ENCODE measurements around the gene C15orf39.

Gene C15orf39

GRCh38 chr15:75230551-75231371 is 29.1 kb downstream of the C15orf39 start:
- Histone ChIP-seq H3K9ac (ENCODE audit: low read depth, low read length) (no peak overlapping the region), H3K4me1 (ENCODE audit: control insufficient read depth, insufficient read depth, low read length) (no peaks in the 10 kb centered on the region), H3K27me3 (ENCODE audit: control insufficient read depth, insufficient read depth, low read length) (no peaks in the 10 kb centered on the region), H3K4me3 (ENCODE audit: low read depth, low read length) (no peak overlapping the region), H3K9me3 (ENCODE audit: control insufficient read depth, insufficient read depth, low read length) (no peaks in the 10 kb centered on the region), H3K36me3 (ENCODE audit: control insufficient read depth, insufficient read depth, low read length) (no peaks in the 10 kb centered on the region)

- H3K27me3 ChIP-seq (ENCODE audit: control insufficient read depth, insufficient read depth, low read length) = no peaks in the 10 kb centered on the region
- H3K9ac ChIP-seq (ENCODE audit: low read depth, low read length) = no peak overlapping the region
- H3K9me3 ChIP-seq (ENCODE audit: control insufficient read depth, insufficient read depth, low read length) = no peaks in the 10 kb centered on the region
- no peaks in the 10 kb centered on the region for H3K36me3 ChIP-seq (ENCODE audit: control insufficient read depth, insufficient read depth, low read length)
- no peaks in the 10 kb centered on the region for H3K4me1 ChIP-seq (ENCODE audit: control insufficient read depth, insufficient read depth, low read length)
- H3K4me3 ChIP-seq (ENCODE audit: low read depth, low read length) = no peak overlapping the region
Observed at GRCh38 chr15:75231836-75232235, 30.2 kb downstream of the C15orf39 start.

DNA sequence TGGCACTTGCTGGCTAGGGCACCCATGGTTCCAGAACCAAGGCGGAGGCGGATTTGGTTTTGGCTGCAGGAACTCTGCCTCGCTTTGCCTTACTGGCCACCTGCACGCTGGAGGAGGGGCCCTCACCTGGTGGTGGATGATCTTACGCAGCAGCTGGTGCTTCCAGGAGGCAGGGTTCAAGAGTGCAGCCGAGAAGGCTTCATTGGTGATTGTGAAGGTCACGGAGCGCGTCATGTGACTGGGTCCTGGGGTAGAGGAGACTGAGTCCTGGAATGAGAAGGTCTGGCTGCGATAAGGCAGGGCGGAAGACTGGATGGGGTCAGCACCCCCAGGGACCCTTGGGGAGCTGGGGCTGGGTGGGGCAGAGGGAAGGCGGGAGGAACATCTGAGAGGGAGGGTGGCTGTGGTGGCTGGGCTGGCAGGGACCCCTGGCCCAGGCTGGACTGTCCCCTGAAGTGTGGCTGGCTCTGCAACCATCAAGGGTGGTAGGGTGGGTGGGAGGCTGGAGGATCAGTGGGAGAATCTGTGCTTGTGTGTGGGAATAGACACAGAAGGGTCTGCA is 30.7 kb downstream of the C15orf39 start:
- no peak overlapping the region for H3K9ac ChIP-seq (ENCODE audit: low read depth, low read length)
- no peaks in the 10 kb centered on the region for H3K4me1 ChIP-seq (ENCODE audit: control insufficient read depth, insufficient read depth, low read length)
- H3K27me3 ChIP-seq (ENCODE audit: control insufficient read depth, insufficient read depth, low read length) = no peaks in the 10 kb centered on the region
- no peaks in the 10 kb centered on the region for H3K36me3 ChIP-seq (ENCODE audit: control insufficient read depth, insufficient read depth, low read length)
- H3K4me3 ChIP-seq (ENCODE audit: low read depth, low read length) = no peak overlapping the region
- H3K9me3 ChIP-seq (ENCODE audit: control insufficient read depth, insufficient read depth, low read length) = no peaks in the 10 kb centered on the region

DNA sequence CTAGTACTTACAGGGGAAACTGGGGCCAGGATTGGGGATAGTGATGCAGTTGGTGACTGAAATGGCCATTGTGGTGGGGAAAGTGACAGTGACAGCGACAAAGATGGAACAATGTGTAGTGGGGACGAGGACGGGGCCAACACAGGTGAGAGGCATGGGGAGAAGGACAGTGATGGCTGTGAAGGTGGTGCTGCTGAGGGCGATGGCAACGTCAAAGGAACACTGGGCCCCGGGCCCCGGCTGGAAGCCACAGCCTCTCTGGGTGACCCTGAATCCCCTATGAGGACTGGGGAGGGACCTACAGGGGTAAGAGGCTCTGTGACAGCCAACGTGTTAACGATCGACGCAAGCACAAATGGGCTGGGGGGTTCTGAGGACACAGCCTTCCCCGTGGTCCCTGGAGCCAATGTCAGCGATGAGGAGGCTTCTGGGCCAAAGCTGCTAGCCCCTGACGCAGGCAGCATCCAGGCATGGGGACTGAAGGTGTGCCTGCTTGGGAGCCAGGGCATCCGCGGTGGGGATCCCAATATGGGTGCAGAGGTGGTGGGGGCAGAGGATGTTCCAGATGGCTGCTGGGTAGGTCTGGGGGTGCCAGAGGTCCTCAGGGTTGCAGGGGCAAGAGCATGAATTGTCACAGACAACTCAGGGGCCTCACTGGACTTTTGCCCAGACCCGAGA is 31.3 kb downstream of the C15orf39 start:
- Histone ChIP-seq H3K9me3 (ENCODE audit: control insufficient read depth, insufficient read depth, low read length) (no peaks in the 10 kb centered on the region), H3K4me1 (ENCODE audit: control insufficient read depth, insufficient read depth, low read length) (no peaks in the 10 kb centered on the region), H3K9ac (ENCODE audit: low read depth, low read length) (no peak overlapping the region), H3K36me3 (ENCODE audit: control insufficient read depth, insufficient read depth, low read length) (no peaks in the 10 kb centered on the region), H3K27me3 (ENCODE audit: control insufficient read depth, insufficient read depth, low read length) (no peaks in the 10 kb centered on the region), H3K4me3 (ENCODE audit: low read depth, low read length) (no peak overlapping the region)

DNA sequence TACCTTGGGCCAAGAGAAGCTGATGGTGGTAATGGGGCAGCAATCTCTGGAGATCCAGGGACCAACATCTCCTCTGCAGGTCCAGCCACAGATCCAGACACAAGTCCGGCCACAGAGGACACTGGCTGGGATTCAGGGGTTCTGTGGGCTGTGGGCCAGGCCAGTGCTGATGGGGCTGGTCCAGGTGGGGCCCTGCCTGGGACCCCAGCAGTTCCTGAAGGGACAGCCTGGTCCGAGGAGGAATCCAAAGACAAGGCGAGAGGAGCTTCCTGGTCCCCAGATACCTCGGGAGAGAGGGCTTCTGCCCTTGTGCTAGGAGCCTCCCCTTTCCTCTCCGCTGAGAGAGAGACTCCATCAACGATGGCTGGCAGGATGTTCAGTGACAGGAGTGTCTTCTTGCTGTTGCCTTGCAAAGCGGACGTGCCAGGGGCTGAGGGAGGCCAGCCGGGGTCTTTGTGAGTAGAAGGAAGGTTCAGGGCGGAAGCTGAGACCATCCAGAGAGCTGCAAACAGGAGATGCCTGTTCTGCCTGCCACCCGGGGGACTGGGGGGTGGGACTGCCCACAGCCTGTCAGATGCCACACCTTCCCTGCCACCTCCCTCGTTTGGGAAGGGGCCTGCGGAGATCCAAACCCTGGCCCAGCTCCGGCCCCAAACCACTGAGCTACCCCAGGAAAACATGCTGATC is 32.0 kb downstream of the C15orf39 start:
- no peaks in the 10 kb centered on the region for H3K27me3 ChIP-seq (ENCODE audit: control insufficient read depth, insufficient read depth, low read length)
- no peak overlapping the region for H3K9ac ChIP-seq (ENCODE audit: low read depth, low read length)
- H3K4me3 ChIP-seq (ENCODE audit: low read depth, low read length) = no peak overlapping the region
- no peaks in the 10 kb centered on the region for H3K9me3 ChIP-seq (ENCODE audit: control insufficient read depth, insufficient read depth, low read length)
- H3K4me1 ChIP-seq (ENCODE audit: control insufficient read depth, insufficient read depth, low read length) = no peaks in the 10 kb centered on the region
- no peaks in the 10 kb centered on the region for H3K36me3 ChIP-seq (ENCODE audit: control insufficient read depth, insufficient read depth, low read length)

GRCh38 chr15:75234191-75234810 is 32.6 kb downstream of the C15orf39 start:
- no peaks in the 10 kb centered on the region for H3K27me3 ChIP-seq (ENCODE audit: control insufficient read depth, insufficient read depth, low read length)

GRCh38 chr15:75235051-75235673 is 33.5 kb downstream of the C15orf39 start:
- no peak overlapping the region for H3K9ac ChIP-seq (ENCODE audit: low read depth, low read length)
- no peak overlapping the region for H3K4me3 ChIP-seq (ENCODE audit: low read depth, low read length)
- no peaks in the 10 kb centered on the region for H3K4me1 ChIP-seq (ENCODE audit: control insufficient read depth, insufficient read depth, low read length)
- H3K36me3 ChIP-seq (ENCODE audit: control insufficient read depth, insufficient read depth, low read length) = no peaks in the 10 kb centered on the region
- H3K9me3 ChIP-seq (ENCODE audit: control insufficient read depth, insufficient read depth, low read length) = no peaks in the 10 kb centered on the region
- no peaks in the 10 kb centered on the region for H3K27me3 ChIP-seq (ENCODE audit: control insufficient read depth, insufficient read depth, low read length)

More at GRCh38 chr15:75234191-75234810, 32.6 kb downstream of the C15orf39 start:
- no peaks in the 10 kb centered on the region for H3K36me3 ChIP-seq (ENCODE audit: control insufficient read depth, insufficient read depth, low read length)
- no peaks in the 10 kb centered on the region for H3K9me3 ChIP-seq (ENCODE audit: control insufficient read depth, insufficient read depth, low read length)
- no peak overlapping the region for H3K4me3 ChIP-seq (ENCODE audit: low read depth, low read length)
- no peak overlapping the region for H3K9ac ChIP-seq (ENCODE audit: low read depth, low read length)
- H3K4me1 ChIP-seq (ENCODE audit: control insufficient read depth, insufficient read depth, low read length) = no peaks in the 10 kb centered on the region

DNA sequence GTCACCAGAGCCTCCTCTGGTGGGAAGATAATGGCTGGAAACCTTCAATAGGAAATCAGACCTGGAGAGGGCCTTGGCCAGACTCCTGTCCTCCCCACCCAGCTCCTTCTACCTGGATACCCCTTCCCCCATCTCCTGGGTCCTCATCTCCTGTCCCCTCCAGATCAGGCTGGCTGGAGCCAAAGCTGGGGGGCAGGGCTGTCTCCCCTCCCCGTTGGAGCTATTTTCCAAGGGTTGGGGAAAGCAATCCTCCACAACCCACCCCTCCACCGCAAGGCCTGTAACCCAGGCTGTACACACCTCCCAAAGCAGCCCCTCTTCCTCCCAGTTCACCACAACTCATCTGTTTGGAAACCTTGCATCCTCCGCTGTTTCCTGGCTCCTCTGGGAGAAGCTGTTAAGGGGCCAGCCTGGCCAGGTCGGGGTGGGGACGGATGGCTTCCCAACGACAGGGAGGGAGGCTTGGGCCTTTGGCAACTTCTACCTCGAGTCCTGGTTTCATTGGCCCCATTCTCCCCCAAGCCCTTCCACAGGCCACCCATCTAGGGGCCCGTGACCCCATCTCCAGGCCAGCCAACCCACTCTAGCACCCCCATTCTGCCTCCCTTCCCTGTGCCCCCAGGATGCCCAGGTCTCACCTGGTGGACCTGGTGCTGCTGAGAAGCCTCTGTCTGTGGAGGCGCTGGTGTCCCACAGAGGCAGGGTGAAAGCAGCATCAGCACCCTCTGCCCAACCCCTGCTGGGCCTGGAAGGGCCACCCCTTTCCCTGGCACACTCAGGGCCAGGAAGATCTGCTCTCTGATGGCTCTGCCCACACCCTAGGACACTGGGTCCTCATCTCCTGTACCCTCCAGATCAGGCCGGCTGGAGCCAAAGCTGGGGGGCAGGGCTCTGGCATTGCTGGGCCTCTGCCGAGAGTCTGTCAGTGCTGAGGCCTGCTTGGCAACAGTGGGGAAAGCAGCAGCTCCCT is 34.4 kb downstream of the C15orf39 start:
- H3K4me3 ChIP-seq (ENCODE audit: low read depth, low read length) = no peak overlapping the region
- H3K9me3 ChIP-seq (ENCODE audit: control insufficient read depth, insufficient read depth, low read length) = no peaks in the 10 kb centered on the region
- H3K27me3 ChIP-seq (ENCODE audit: control insufficient read depth, insufficient read depth, low read length) = peaks cover 2% of the 10 kb centered on the region
- no peaks in the 10 kb centered on the region for H3K36me3 ChIP-seq (ENCODE audit: control insufficient read depth, insufficient read depth, low read length)
- H3K4me1 ChIP-seq (ENCODE audit: control insufficient read depth, insufficient read depth, low read length) = no peaks in the 10 kb centered on the region
- no peak overlapping the region for H3K9ac ChIP-seq (ENCODE audit: low read depth, low read length)

DNA sequence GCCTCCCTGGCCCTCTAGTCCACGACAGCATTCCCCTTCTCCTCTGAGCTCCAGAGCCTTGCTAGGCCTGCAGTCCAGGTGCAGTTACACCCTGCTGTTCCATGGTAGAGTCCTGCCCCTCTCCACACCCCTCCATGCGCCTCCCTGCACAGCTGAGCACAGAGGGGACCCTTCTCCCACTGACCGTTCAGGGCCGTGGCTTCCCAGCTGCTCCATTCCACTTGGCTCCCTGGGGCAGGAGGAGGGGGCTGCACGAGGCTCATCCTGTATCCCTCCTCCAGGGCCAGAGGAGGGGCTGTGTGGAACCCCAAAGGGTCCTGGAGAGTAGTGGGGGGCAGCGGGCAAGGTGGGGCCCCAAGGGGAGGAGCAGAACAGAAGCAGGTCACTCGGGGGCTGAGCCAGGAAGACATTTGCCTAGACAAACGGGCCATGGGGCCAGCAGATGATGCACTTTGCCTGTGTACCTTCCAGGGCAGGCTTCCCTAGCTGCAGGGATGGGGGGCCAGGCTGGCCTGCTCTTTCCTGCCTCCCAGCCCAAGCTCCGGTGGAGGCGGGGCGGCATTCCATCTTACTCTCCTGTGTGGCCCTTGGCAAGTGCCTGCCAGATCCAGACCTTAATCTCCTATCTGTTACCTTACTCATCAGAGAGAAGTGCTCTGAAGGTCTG is 35.8 kb downstream of the C15orf39 start:
- no peak overlapping the region for H3K9ac ChIP-seq (ENCODE audit: low read depth, low read length)
- no peaks in the 10 kb centered on the region for H3K4me1 ChIP-seq (ENCODE audit: control insufficient read depth, insufficient read depth, low read length)
- no peak overlapping the region for H3K4me3 ChIP-seq (ENCODE audit: low read depth, low read length)
- peaks cover 2% of the 10 kb centered on the region for H3K27me3 ChIP-seq (ENCODE audit: control insufficient read depth, insufficient read depth, low read length)
- H3K36me3 ChIP-seq (ENCODE audit: control insufficient read depth, insufficient read depth, low read length) = no peaks in the 10 kb centered on the region
- H3K9me3 ChIP-seq (ENCODE audit: control insufficient read depth, insufficient read depth, low read length) = no peaks in the 10 kb centered on the region

- no peak overlapping the region for H3K4me3 ChIP-seq (ENCODE audit: low read depth, low read length)
- peaks cover 2% of the 10 kb centered on the region for H3K27me3 ChIP-seq (ENCODE audit: control insufficient read depth, insufficient read depth, low read length)
- H3K9me3 ChIP-seq (ENCODE audit: control insufficient read depth, insufficient read depth, low read length) = no peaks in the 10 kb centered on the region
- no peaks in the 10 kb centered on the region for H3K4me1 ChIP-seq (ENCODE audit: control insufficient read depth, insufficient read depth, low read length)
- H3K9ac ChIP-seq (ENCODE audit: low read depth, low read length) = no peak overlapping the region
- H3K36me3 ChIP-seq (ENCODE audit: control insufficient read depth, insufficient read depth, low read length) = no peaks in the 10 kb centered on the region
Observed at GRCh38 chr15:75238150-75238549, 36.5 kb downstream of the C15orf39 start.

Data from iPS-15b (cell line).